Peyer's patch (tissue), 4 donors: ENCODE results near the gene CTBP1.

Experiments used
- CTCF ChIP-seq, 6 experiments: fragments of 450-650 bp in 4 of 6; fragments of 200-600 bp in 2 of 6; sonication (generic) in 1 of 6; IDR thresholded peaks; one replicate each; pipeline ENCODE4 v1.5.1; 2017 to 2019; ENCODE audit warnings: antibody characterized with exemption in 6 of 6, mild to moderate bottlenecking in 3 of 6, moderate library complexity in 1 of 6
- POLR2A ChIP-seq, 2 donors: fragments of 450-650 bp; IDR thresholded peaks; one replicate each; pipeline ENCODE4 v1.5.1; 2017; ENCODE audit warnings: antibody characterized with exemption in 2 of 2, mild to moderate bottlenecking in 2 of 2, moderate library complexity in 2 of 2

- TF ChIP-seq POLR2A (IDR thresholded peaks at IDR 0.05), result no peak
- TF ChIP-seq CTCF (IDR thresholded peaks at IDR 0.05), result no peak
Measured at GRCh38 chr4:1255699-1256098, 6.8 kb upstream of the CTBP1 start.
